ENCODE data around the gene RABL2A.
"Not testable (repeated sequence)": the region's sequence is repeated elsewhere in the genome, so short reads cannot be mapped to it uniquely, and the experiment has no call there.

The RABL2A gene

DNA sequence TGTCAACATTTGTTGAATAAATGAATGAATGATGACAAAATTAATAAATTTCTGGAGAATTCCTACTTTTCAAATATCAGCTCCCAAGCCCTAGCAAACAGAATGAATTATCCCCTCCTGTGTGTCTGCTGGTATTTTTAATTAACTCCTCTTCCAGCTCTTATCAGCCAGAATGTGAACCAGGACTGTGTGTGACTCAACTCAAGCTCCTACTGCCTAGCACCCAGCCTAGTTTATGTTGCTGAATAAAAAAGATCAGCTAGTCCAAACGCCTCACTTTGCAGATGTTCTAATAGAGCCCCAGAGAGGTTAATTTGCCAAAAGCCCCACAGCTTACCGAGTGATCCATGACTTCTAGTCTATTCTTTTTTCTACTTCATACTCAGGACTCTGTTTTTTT lies 50.3 kb downstream of the RABL2A start:
- TF ChIP-seq, protein P1, sequence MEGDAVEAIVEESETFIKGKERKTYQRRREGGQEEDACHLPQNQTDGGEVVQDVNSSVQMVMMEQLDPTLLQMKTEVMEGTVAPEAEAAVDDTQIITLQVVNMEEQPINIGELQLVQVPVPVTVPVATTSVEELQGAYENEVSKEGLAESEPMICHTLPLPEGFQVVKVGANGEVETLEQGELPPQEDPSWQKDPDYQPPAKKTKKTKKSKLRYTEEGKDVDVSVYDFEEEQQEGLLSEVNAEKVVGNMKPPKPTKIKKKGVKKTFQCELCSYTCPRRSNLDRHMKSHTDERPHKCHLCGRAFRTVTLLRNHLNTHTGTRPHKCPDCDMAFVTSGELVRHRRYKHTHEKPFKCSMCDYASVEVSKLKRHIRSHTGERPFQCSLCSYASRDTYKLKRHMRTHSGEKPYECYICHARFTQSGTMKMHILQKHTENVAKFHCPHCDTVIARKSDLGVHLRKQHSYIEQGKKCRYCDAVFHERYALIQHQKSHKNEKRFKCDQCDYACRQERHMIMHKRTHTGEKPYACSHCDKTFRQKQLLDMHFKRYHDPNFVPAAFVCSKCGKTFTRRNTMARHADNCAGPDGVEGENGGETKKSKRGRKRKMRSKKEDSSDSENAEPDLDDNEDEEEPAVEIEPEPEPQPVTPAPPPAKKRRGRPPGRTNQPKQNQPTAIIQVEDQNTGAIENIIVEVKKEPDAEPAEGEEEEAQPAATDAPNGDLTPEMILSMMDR (IDR thresholded peaks at IDR 0.05; ENCODE audit: insufficient read depth, low read depth, low read length, missing control alignments) = no peak
- no peak overlapping the region for H3K4me3 ChIP-seq (ENCODE audit: low read depth, low read length)
- no peak for DNase-seq (ENCODE audit: low read depth)

DNA sequence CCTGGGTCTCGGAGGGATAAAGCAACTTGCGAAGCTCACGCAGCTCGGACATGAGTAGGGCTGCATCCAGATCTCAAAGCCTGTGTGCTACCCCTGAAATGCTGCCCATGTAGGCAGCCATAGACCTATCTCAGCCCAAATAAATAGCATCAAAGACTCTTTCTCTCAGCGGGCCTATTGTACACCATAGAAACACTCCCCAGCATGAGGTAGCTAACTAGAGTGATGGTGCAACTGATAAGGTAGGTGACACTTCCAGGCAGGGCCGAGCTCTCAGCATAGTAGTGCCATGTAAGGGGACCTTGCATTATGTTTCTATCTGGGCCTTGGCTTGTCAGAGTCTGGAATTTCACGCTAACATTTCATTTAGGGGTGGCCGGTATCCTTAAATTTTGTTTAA lies 52.4 kb downstream of the RABL2A start:
- no peak overlapping the region for H3K4me3 ChIP-seq (ENCODE audit: low read depth, low read length)
- TF ChIP-seq, protein P1 (IDR thresholded peaks at IDR 0.05; ENCODE audit: insufficient read depth, low read depth, low read length, missing control alignments) = no peak
- no peak for DNase-seq (ENCODE audit: low read depth)

DNA sequence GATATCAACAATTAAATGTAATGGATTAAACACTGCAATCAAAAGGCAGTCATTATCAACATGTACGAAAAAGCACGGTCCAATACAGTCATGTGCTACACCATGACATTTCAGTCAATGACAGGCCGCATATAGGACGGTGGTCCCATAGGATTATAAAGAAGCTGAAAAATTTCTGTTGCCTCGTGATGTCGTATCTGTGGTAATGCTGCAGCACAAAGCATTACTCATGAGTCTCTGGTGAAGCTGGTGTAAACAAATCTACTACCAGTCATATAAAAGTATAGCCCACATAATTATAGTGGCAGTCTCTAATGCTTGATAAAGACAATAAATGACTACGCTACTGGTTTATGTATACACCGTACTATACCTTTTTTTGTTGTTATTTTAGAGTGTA lies 58.4 kb downstream of the RABL2A start:
- DNase-seq (ENCODE audit: low read depth) = no peak
- no peak overlapping the region for H3K4me3 ChIP-seq (ENCODE audit: low read depth, low read length)
- TF ChIP-seq, protein P1 (IDR thresholded peaks at IDR 0.05; ENCODE audit: insufficient read depth, low read depth, low read length, missing control alignments) = no peak

DNA sequence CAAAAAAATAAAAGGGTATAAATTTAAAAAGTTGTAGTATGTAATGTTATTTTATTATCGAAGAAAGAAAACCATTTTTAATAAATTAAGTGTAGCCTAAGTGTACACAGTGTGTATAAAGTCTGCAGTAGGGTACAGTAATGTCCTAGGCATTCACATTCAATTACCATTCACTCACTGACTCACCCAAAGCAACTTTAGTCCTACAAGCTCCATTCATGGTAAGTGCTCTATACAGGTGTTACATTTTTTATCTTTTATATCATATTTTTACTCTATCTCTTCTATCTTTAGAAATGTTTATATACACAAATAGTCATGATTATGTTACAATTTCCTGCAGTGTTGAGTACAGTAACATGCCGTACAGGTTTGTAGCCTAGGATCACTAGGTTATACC lies 59.5 kb downstream of the RABL2A start:
- DNase-seq (ENCODE audit: low read depth) = no peak
- no peak overlapping the region for H3K4me3 ChIP-seq (ENCODE audit: low read depth, low read length)
- TF ChIP-seq, protein P1 (IDR thresholded peaks at IDR 0.05; ENCODE audit: insufficient read depth, low read depth, low read length, missing control alignments) = no peak

DNA sequence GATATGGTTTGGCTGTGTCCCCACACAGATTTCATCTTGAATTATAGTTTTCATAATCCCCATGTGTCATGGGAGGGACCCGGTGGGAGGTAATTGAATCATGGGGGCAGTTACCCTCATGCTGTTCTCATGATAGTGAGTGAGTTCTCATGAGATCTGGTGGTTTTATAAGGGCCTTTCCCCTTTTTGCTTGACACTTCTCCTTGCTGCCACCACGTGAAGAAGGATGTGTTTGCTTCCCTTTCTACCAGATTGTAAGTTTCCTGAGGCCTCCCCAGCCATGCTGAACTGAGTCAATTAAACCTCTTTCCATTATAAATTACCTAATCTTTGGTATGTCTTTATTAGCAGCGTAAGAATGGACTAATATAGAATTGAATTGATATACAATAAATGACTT lies 63.8 kb downstream of the RABL2A start:
- H3K4me3 ChIP-seq (ENCODE audit: low read depth, low read length) = not testable (repeated sequence)
- peak; percentile 8 for DNase-seq (ENCODE audit: low read depth)

All from GM12865 (cell line).